Inferior parietal cortex (tissue), 1 donor: ENCODE measurements around the gene CYP2R1.

Source experiments
- DNase-seq: peaks from one replicate; pipeline ENCODE4 v3.0.0-alpha.2; 2016; ENCODE audit errors: extremely low spot score

CYP2R1 gene

DNA sequence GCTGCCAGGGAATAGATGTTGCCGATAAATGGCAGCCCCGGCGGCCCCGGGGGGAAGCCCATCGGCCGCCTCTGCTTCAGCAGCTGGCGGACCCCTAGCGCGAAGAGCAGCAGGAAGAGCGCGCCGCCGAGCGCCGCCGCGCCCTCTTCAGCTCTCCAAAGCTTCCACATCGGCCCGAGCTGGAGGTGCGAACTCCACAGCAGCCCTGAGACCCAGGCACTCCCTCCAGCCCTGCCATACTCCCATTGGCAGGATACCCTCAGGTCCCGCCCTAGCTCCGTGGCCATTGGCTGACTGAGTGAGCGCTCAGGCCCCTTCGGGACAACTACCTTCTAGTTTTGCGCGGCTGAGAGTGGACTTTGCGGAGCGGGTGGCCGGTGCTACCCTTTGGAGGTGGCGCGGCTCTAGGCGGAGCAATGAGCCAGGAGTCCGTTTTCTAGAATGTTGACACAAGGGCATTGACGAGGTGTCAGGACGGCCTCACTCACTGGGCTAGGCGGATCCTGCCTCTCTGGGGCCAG is at the start of gene CYP2R1:
TSS of gene CYP2R1 (minus strand) at position 196 of the 521 bp plus-strand sequence. CDS start at position 170, 26 bp downstream.
- peak; percentile 94 for DNase-seq

DNA sequence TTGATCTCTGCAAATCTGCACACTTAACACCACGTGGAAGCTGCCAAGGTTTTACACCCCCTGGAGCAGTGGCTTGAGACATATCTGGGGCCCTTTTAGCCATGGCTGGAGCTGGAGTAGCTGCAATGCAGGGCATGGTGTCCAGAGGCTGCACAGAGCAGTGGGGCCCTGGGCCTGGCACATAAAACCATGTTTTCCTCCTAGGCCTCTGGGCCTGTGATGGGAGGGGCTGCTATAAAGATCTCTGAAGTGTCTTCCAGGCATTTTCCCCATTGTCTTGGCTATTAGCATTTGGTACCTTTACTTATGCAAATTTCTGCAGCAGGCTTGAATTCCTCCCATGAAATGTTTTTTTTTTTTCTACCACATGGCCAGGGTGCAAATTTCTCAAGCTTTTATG is 46.9 kb upstream of the CYP2R1 start:
- no peak for DNase-seq

GRCh38 chr11:14934641-14935351 is 42.8 kb upstream of the CYP2R1 start:
- DNase-seq, result no peak

GRCh38 chr11:14932447-14932846 is 40.4 kb upstream of the CYP2R1 start:
- no peak for DNase-seq

DNA sequence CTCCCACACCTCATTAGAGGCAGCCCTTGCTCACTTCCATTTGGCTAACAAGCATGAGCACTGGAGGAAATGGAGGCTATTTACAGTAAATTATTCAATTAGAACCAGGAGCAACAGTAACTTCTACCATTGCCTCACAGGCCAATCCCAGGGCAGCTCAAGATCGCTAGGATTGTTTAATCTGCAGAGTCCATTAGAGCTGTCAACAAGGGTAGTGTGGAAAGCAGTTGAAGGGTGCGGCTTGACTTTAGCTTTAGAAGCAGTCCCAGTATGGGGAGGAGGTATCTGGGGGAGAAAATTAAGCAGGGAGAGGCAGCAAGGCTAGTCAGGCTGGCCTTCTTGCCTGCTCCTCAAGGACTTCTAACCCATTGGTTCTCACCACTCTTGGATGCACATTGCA is 38.3 kb upstream of the CYP2R1 start:
- DNase-seq, result no peak

DNA sequence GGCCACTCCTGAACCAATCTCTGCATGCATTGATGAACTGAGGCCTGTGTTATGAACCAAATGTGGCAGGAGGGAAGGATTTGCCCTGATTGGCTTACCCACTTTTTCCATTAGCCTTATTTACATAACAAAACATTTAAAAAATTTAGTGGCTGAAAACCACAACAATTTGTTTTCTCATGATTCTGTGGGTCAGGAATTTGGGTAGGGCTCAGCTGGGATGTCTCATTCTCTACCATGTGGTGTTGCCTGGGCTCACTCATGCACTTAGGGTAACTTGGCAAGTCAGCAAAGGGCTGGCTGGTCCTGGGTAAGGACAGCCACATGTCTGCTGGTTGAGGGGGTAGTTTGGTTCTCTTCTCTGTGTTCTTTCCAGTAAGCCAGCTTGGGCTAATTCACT is 35.1 kb upstream of the CYP2R1 start:
- DNase-seq, result no peak

GRCh38 chr11:14924318-14924717 is 32.3 kb upstream of the CYP2R1 start:
- no peak for DNase-seq

DNA sequence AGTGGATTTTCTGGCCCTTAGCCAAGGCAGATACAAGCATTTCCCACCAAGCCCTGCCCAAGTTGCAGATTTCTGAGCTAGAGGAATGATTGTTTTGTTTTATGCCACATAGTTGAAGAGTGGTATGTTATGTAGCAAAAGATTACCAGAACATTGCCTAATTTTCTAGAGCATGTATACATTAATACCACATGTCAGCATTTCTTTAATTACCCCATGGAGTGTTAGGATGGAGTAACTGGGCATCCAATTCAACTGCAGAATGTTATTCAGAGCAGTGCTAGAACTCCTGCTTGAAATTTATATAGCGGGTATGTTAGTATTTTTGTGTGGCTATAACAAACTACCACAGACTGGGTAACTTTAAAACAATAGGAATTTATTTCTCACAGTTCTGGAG is 24.4 kb upstream of the CYP2R1 start:
- no peak for DNase-seq

DNA sequence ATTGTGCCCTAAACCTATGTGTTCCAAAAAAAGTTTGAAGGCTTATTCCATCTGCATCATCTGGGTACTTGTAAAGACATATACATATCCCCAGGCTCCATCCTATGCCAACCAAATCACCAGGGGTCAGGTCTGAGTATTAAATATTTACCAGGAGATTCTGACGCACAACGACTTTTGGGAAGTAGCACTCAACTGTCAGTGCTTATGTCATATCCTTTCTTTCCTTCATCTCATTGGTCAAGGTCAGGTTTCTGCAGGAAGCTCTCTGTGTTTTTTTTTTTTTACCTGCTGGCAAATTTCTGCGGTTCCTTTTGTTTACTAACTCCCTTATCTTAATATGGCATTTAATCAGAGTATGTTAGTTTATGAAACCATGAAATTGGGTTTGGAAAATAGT is 22.5 kb upstream of the CYP2R1 start:
- no peak for DNase-seq

DNA sequence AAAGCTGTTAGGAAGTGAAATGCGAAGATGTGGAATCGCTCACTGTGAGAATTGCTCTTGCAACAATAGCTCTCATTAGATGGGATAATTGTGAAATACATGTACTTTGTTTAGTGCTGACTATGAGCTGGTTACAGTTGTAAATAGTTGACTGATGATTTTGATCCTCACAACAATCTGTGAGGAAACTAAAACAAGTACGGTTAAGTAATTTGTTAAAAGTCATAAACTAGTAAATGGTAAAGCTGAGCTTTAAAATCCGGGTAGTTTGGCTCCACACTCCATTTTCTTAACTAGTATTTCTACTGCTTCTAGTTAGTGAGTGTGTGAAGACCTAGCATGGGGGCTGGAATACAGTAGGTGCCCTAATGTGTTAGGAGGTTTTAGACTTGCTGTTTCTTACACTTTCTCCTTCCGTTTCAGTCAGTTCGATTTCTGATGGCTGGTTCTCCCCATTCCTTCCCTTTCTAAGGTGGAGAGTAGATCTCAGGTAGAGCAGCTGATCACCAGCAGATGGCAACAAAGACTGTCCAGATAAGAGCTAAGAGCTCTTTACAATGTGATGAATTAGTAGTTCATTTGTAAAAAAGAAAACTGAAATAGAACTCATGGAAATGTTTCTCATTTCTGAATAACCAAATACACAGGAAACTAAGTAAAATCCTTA is 16.3 kb upstream of the CYP2R1 start:
- peak; percentile 69 for DNase-seq

- DNase-seq, result peak; percentile 79
Measured at GRCh38 chr11:14907411-14908213, 15.6 kb upstream of the CYP2R1 start.

- no peak for DNase-seq
Measured at GRCh38 chr11:14906993-14907392, 15.0 kb upstream of the CYP2R1 start.

DNA sequence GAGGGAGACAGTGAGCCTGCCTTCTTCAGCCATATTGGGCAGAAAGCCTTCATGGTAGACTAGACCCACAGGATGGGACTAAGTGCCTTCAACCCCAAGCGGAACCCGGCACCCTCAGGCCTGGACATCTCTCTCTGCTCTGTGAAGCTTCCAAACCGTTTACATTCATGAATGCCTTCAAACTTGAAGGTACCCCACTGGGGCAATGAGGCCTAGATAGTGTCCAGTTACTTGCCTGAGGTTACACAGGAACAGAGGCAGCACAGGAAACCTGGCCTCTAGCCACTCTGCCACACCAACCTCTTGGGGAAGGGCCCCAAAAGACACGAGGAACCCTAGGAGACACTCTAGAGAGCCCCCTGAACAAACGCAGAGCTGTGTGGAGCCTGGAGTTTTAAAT is 14.5 kb upstream of the CYP2R1 start:
- no peak for DNase-seq

DNA sequence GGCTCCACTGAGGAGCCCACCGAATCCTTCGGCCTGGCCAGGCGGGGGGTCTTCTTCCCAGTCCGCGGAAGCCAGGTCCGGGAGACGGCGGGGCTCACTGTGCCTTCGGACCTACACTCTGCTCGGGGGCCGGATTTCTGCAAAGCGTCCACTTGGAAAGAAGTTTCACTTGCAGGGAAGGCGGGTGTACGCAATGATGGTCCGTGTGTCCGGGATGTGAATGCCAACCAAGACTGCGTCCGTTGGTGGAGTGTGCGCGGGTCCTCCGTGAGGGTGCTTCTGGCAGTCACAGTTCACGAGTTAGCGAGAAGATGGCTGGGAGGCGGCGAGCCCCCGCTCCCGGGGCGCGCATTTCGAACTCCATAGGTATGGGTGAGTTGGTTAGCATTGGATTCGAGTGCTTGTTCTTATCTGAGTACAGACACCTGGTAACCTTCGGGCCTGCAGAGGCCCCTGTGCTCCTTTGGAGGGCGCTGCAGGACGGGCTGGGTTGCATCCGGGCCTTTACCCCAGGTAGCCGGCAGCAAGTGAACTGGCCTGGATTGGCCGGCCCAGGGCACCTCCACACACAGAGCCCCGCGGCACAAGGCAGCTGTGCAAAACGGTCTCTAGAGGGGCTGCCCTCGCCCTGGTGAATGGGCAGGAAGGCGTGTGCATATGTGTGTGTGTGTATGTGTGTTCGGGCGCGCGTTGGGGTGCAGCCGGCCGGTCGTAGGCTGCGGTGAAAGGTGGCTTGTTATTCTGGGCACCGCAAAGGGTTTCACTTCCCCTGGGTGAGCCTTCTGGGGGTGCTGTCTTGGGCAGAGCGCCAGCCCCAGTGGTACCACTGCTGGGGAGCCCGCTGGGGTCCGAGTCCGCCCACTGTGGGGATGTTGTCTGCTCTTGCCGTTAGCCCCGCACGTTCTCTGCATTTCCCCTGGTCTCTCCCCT is 13.3 kb upstream of the CYP2R1 start:
- DNase-seq, result no peak

GRCh38 chr11:14904745-14905103 is 12.7 kb upstream of the CYP2R1 start:
- peak; percentile 45 for DNase-seq

DNA sequence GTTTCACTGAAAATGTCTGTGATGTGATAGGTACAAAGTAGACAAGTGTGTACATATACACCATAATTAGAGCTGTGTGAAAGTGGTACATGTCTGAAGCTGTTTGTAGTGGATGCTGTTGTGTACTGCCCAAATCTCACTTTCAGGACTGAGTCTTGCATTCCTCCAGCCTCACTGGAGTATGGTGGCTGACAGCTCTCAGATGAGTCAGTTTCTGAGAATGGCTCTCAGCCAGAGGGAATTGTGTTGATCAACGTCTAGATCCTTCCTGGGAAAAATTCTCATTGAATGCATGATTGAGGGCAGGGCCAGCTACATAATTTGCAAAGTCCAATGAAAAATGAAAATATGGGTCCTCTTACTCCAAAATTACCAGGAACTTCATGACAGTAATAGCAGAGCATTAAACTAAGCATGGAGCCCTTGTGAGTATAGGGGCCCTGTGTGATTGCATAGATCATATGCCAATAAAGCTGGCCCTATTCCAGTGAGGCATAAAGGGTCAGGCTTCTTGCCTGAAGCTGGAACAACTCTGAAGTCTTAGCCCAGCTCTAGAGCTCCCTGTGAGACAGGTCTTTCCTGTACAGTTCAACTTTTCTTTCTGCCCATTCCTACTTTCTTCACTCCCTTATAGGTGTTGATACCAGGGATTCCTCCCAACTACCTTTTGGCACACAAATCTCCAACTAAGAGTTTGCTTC is 10.8 kb upstream of the CYP2R1 start:
- DNase-seq, result no peak

GRCh38 chr11:14898906-14899305 is 6.9 kb upstream of the CYP2R1 start:
- no peak for DNase-seq

DNA sequence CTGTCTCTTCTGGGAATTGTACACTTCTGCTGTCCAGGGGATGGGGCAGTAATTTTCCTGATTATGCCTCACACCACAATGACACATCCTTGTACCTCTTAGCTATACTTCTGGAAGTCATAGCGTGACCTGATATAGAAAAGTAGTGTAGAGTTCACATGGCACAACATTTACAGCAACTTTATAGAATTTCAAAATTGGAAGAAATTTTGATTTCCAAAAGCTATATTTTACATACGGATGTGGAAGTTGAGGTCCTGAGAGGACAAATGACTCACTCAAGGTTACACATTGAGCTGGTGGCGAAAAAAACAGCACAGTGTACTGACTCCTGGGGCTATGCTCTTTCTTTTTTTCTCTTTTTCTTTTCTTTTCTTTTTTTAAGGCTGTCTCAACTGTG is 6.3 kb upstream of the CYP2R1 start:
- no peak for DNase-seq

DNA sequence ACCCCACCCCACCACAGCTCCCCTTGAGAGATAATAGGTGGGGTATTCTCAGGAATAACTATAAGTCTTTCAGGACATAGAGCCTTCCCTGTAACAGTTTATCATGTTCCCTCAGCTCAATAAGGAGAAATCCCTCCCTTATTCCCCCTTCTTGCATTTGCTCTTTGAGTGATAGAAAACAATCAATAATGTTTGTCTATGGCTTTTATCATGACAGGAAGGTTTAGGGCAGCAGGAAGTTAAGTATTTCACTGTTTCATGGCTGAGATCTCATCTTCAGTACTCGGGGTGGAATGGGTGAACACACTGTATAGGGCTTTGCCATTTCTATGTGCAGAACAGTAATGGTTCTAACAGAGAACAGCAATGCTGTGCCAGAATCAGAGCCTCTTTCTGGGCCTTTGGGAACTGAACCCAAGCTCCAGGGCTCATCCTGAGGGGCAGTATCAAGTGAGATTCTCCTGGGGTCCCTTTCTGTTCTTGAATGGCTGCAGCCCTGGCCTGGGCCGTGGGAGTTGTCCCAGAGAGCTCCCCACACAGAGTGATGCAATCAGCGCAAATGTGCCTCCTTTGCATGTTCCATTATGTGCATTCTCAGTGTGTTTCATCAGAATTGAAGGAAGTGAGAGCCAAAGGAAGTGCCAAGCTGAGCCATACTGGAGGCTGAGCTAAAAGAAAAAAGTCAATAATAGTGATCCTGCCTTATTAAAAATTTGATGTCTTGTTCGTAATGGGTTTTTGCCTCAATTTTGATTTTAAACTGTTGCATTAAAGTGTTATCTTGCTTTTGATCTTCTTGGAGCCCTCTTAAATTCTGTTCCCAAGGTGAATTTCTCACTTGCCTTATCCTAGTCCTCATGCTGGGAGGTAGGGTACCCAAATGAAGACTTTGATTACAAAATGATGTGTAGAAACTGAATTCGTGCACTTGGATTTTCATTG is 2.9 kb upstream of the CYP2R1 start:
- no peak for DNase-seq

DNA sequence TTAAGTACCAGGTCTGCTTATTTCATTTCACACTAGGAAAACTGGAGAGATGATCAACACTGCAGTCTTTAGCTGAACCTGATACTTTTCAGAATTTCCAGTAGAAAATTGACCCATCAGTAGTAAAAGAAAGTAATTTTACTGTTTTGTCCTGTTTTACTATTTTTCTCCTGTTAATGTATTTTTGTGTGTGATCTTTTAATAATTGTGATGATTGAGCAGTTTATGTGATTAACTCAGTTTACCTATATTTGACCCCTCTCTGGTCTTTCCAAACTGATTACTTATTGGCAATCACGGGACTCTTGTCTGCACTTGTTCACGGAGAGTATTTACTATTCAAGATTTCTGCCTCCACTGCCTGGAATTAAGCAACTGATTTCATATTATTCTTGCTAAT is 546 bp upstream of the CYP2R1 start:
- DNase-seq, result no peak
